GM23248 (cell line): ENCODE results near the gene CHST6. TPM values are rescaled to one million over a fixed set of nuclear protein-coding genes. Genes with fewer than 3 reads are reported as not detected.
"Not testable (repeated sequence)": the region's sequence is repeated elsewhere in the genome, so short reads cannot be mapped to it uniquely, and the experiment has no call there.

ENCODE experiments used
- DNase-seq: peaks from one replicate; pipeline ENCODE4 v3.0.0-alpha.2; 2015
- H2AFZ ChIP-seq: fragments of 200-600 bp; sonication (generic); 2 replicates; pipeline ENCODE4 v1.6.1; 2016; ENCODE audit warnings: antibody characterized with exemption
- H3F3A ChIP-seq: fragments of 200-600 bp; sonication (generic); 2 replicates; pipeline ENCODE4 v1.6.1; 2016; ENCODE audit warnings: mild to moderate bottlenecking, antibody characterized with exemption, mixed run types; ENCODE audit not compliant: insufficient read depth
- H3K27ac ChIP-seq: fragments of 200-600 bp; sonication (generic); 2 replicates; pipeline ENCODE4 v1.5.1; 2016; ENCODE audit warnings: mild to moderate bottlenecking
- H3K27me3 ChIP-seq: fragments of 200-600 bp; sonication (generic); replicated peaks from 2 replicates; pipeline ENCODE4 v1.6.1; 2016; ENCODE audit warnings: mild to moderate bottlenecking; ENCODE audit not compliant: insufficient read depth
- H3K36me3 ChIP-seq: fragments of 200-600 bp; sonication (generic); 2 replicates; pipeline ENCODE4 v1.6.1; 2016; ENCODE audit warnings: low read depth, mild to moderate bottlenecking
- H3K4me1 ChIP-seq: fragments of 200-600 bp; sonication (generic); 2 replicates; pipeline ENCODE4 v1.6.1; 2016; ENCODE audit warnings: mild to moderate bottlenecking; ENCODE audit not compliant: insufficient read depth
- H3K4me2 ChIP-seq: fragments of 200-600 bp; sonication (generic); one replicate; pipeline ENCODE4 v1.6.1; 2016; ENCODE audit warnings: mild to moderate bottlenecking; ENCODE audit not compliant: unreplicated experiment
- H3K4me3 ChIP-seq: fragments of 200-600 bp; sonication (generic); 2 replicates; pipeline ENCODE4 v1.5.1; 2016; ENCODE audit warnings: mild to moderate bottlenecking
- H3K79me2 ChIP-seq: fragments of 200-600 bp; sonication (generic); 2 replicates; pipeline ENCODE4 v1.6.1; 2016; ENCODE audit warnings: mild to moderate bottlenecking; ENCODE audit not compliant: insufficient read depth
- H3K9ac ChIP-seq: fragments of 200-600 bp; sonication (generic); 2 replicates; pipeline ENCODE4 v1.6.1; 2016; ENCODE audit warnings: mild to moderate bottlenecking
- H3K9me2 ChIP-seq: fragments of 200-600 bp; sonication (generic); 2 replicates; pipeline ENCODE4 v1.6.1; 2016; ENCODE audit warnings: mixed run types, mild to moderate bottlenecking, moderate library complexity; ENCODE audit not compliant: insufficient read depth
- H3K9me3 ChIP-seq: fragments of 200-600 bp; sonication (generic); one replicate; pipeline ENCODE4 v1.6.1; 2017; ENCODE audit warnings: low read depth
- H4K20me1 ChIP-seq: fragments of 200-600 bp; sonication (generic); 2 replicates; pipeline ENCODE4 v1.6.0; 2016; ENCODE audit not compliant: insufficient read depth
- EZH2 ChIP-seq: fragments of 200-600 bp; sonication (generic); IDR thresholded peaks from 2 replicates; pipeline ENCODE4 v1.6.1; 2018; ENCODE audit warnings: antibody characterized with exemption, mild to moderate bottlenecking; ENCODE audit not compliant: insufficient read depth, poor library complexity, severe bottlenecking
- EZH2phosphoT487 ChIP-seq: fragments of 200-600 bp; sonication (generic); IDR thresholded peaks from 2 replicates; pipeline ENCODE4 v1.6.1; 2018; ENCODE audit warnings: antibody characterized with exemption, moderate library complexity, mild to moderate bottlenecking, low read depth; ENCODE audit not compliant: insufficient read depth
- WGBS, 2 experiments: methylation state at CpG; one replicate each; pipeline ENCODE4 v1.1.6; 2015 to 2017; ENCODE audit warnings: low lambda C conversion rate in 2 of 2, low coverage in 1 of 2; ENCODE audit errors: missing lambda C conversion rate in 2 of 2; 5-methylcytosine and 5-hydroxymethylcytosine counted together
- in situ Hi-C: fragments of 300-500 bp; cut with MboI; formaldehyde crosslinking; loops from 2 replicates; pipeline ENCODE4 v1.15.0; 2020
- polyA plus RNA-seq: library from polyadenylated mRNA; unstranded; fragments of >200 nt; fragmentation: Nextera tagmentation; extraction: Ambion mirVana; gene quantifications from 2 replicates; pipeline ENCODE4 v1.2.1, GENCODE V29; 2016
- total RNA-seq: library from RNA; depleted of rRNA; stranded (reverse); fragments of >200 nt; shearing (Covaris generic); gene quantifications from 2 replicates; pipeline ENCODE4 v1.2.3, GENCODE V29; 2014; rRNA removed

The CHST6 gene
- total RNA-seq (0.65 and 0.76 TPM in 2 replicates), polyA plus RNA-seq (0.10 and 0.20 TPM in 2 replicates)

- in situ Hi-C loops, result loop anchor here (25.0 kb wide), 2 partner anchors 267 to 1692 kb away; partner anchors contain the start of genes MON1B and SYCE1L
- Histone ChIP-seq H3K9me2 (no peaks in the 10 kb centered on the region), H3K9ac (peak within 1 kb of the TSS; percentile 33; the same call in 1 of the 2 replicates), H3K27me3 (no peaks in the 10 kb centered on the region; the same call in 1 of the 2 replicates), H3K4me1 (no peaks in the 10 kb centered on the region), H3K79me2 (no peaks in the 10 kb centered on the region), H3F3A (no peaks in the 10 kb centered on the region), H3K4me3 (peak within 1 kb of the TSS; percentile 65), H3K27ac (no peak within 1 kb of the TSS), H2AFZ (peak within 1 kb of the TSS; percentile 78), H3K36me3 (no peaks in the 10 kb centered on the region), H3K9me3 (no peaks in the 10 kb centered on the region), H3K4me2 (peak within 1 kb of the TSS; percentile 74), H4K20me1 (no peaks in the 10 kb centered on the region)
- DNase-seq, result peak; percentile 54
- WGBS, 2 experiments, result 4 to 5% methylated on average over 28 to 33 of the region's 43 CpGs
- no peak for TF ChIP-seq EZH2
- TF ChIP-seq EZH2phosphoT487, result no peak
Observed at GRCh38 chr16:75495076-75495674, at the start of gene CHST6. Gene CHST6 (minus strand): TSS chr16:75495441. CDS start chr16:75479828, 15,613 bp downstream.

GRCh38 chr16:75542462-75542861, 47.2 kb upstream of the CHST6 start:
- H3K27me3 ChIP-seq, H3K79me2 ChIP-seq, H3K9me2 ChIP-seq, DNase-seq, H3K9me3 ChIP-seq, H3K27ac ChIP-seq, H2AFZ ChIP-seq, H3K36me3 ChIP-seq, in situ Hi-C loops, H4K20me1 ChIP-seq, H3F3A ChIP-seq, H3K4me1 ChIP-seq, H3K4me3 ChIP-seq, H3K9ac ChIP-seq, H3K4me2 ChIP-seq: not testable (repeated sequence)
- WGBS, 2 experiments, result 89 to 92% methylated on average over 8 of the region's 8 CpGs

GRCh38 chr16:75541236-75541635, 46.0 kb upstream of the CHST6 start:
- no peak overlapping the region for H2AFZ ChIP-seq
- no peaks in the 10 kb centered on the region for H4K20me1 ChIP-seq
- no peak overlapping the region for H3K27ac ChIP-seq
- H3K9ac ChIP-seq, result no peak overlapping the region
- H3K9me3 ChIP-seq, result no peaks in the 10 kb centered on the region
- no peak overlapping the region for H3K4me3 ChIP-seq
- no peaks in the 10 kb centered on the region for H3K27me3 ChIP-seq
- H3K4me1 ChIP-seq, result no peaks in the 10 kb centered on the region
- H3K4me2 ChIP-seq, result no peak overlapping the region
- TF ChIP-seq EZH2phosphoT487 (no peak), EZH2 (no peak)
- in situ Hi-C loops, result no loop called here
- no peak for DNase-seq
- H3K9me2 ChIP-seq, result no peaks in the 10 kb centered on the region
- H3K79me2 ChIP-seq, result no peaks in the 10 kb centered on the region
- WGBS, 2 experiments, result 85% methylated on average over 5 of the region's 5 CpGs
- H3F3A ChIP-seq, result no peaks in the 10 kb centered on the region
- no peaks in the 10 kb centered on the region; the same call in 1 of the 2 replicates for H3K36me3 ChIP-seq

GRCh38 chr16:75538882-75539565, 43.8 kb upstream of the CHST6 start:
- H3K4me3 ChIP-seq, H3K4me2 ChIP-seq, H3K9ac ChIP-seq, H3K9me3 ChIP-seq, H3K27ac ChIP-seq, H3K4me1 ChIP-seq, H3K79me2 ChIP-seq, H2AFZ ChIP-seq, H4K20me1 ChIP-seq, H3F3A ChIP-seq, H3K27me3 ChIP-seq, H3K9me2 ChIP-seq, H3K36me3 ChIP-seq, DNase-seq, in situ Hi-C loops: not testable (repeated sequence)
- WGBS, 2 experiments, result 71 to 88% methylated on average over 8 of the region's 10 CpGs
